HUES6 (cell line): ENCODE data around the gene IRX4.

ENCODE experiments used
- H3K27ac ChIP-seq: 2 replicates; pipeline ENCODE4 v1.7.0; 2013; ENCODE audit warnings: low read depth, mild to moderate bottlenecking, low read length, inconsistent platforms
- H3K27me3 ChIP-seq: 2 replicates; pipeline ENCODE4 v1.6.1; 2013; ENCODE audit warnings: low read length; ENCODE audit not compliant: control insufficient read depth, insufficient read depth
- H3K36me3 ChIP-seq: 2 replicates; pipeline ENCODE4 v1.6.1; 2013; ENCODE audit warnings: low read length; ENCODE audit not compliant: control insufficient read depth, insufficient read depth
- H3K4me1 ChIP-seq: 2 replicates; pipeline ENCODE4 v1.6.1; 2013; ENCODE audit warnings: low read length; ENCODE audit not compliant: control insufficient read depth, insufficient read depth
- H3K4me3 ChIP-seq: 2 replicates; pipeline ENCODE4 v1.5.1; 2013; ENCODE audit warnings: low read depth, low read length
- H3K9ac ChIP-seq: one replicate; pipeline ENCODE4 v1.6.1; 2013; ENCODE audit warnings: mild to moderate bottlenecking, low read length
- H3K9me3 ChIP-seq: 2 replicates; pipeline ENCODE4 v1.6.1; 2013; ENCODE audit warnings: low read depth, low read length; ENCODE audit not compliant: control insufficient read depth, insufficient read depth

The IRX4 gene

DNA sequence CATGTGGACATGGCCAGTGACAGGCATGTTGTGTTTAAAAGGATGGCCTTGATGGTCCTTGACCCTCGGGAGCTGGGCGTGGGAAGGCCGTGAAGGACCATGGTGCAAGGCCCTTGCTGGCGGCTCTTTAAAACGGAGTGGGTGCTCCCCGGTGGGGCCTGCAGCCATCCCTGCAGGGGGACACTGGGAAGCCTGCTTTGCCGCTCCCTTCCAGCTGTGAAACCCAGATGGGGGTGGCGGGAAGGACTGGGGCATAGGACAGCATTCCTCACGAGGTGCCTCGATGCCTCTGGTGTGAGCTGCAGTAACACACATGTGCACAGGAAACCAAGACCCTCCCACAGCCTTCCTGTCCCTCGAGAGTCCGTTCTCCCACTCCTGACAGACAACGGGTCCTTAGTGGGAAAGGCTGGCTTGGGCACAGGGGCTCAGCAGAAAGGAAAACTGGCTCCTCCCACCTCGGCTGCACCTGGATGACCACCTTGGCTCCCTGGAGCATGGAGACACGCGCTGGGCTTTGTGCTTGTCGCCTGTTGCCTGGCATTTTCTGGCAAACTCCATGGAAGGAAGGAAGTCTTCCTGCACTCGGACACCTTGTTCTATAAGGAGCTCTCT is 30.3 kb upstream of the IRX4 start:
- H3K4me1 ChIP-seq = no peaks in the 10 kb centered on the region
- H3K27me3 ChIP-seq = peaks cover 4% of the 10 kb centered on the region; the same call in 1 of the 2 replicates
- no peaks in the 10 kb centered on the region for H3K36me3 ChIP-seq
- H3K9ac ChIP-seq = no peak overlapping the region
- peaks cover 8% of the 10 kb centered on the region; the same call in 1 of the 2 replicates for H3K9me3 ChIP-seq
- no peak overlapping the region for H3K4me3 ChIP-seq
- no peak overlapping the region for H3K27ac ChIP-seq

DNA sequence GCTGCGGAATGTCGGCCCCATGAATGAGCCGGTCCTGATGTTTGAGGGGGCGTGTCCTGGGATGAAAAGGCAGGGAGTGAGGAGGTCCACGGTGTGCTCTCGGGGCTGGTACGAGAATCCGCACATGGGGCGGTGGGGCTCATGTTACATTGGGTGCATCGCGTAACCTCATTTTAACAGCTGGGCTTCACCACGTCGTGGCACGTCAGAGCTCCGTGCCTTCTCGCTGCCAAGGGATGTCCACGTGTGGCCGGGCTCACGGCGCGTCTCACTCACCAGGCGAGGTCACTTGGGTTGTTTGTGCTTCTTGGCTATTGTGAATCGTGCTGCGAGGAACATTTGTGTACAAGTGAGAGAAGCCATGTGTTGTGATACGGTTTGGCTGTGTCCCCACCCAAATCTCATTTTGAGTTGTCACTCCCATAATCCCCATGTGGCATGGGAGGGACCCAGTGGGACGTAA is 29.1 kb upstream of the IRX4 start:
- Histone ChIP-seq H3K27ac (no peak overlapping the region), H3K9ac (no peak overlapping the region), H3K4me1 (no peaks in the 10 kb centered on the region), H3K27me3 (no peaks in the 10 kb centered on the region; the same call in 1 of the 2 replicates), H3K4me3 (no peak overlapping the region), H3K36me3 (no peaks in the 10 kb centered on the region), H3K9me3 (peaks cover 8% of the 10 kb centered on the region; the same call in 1 of the 2 replicates)

DNA sequence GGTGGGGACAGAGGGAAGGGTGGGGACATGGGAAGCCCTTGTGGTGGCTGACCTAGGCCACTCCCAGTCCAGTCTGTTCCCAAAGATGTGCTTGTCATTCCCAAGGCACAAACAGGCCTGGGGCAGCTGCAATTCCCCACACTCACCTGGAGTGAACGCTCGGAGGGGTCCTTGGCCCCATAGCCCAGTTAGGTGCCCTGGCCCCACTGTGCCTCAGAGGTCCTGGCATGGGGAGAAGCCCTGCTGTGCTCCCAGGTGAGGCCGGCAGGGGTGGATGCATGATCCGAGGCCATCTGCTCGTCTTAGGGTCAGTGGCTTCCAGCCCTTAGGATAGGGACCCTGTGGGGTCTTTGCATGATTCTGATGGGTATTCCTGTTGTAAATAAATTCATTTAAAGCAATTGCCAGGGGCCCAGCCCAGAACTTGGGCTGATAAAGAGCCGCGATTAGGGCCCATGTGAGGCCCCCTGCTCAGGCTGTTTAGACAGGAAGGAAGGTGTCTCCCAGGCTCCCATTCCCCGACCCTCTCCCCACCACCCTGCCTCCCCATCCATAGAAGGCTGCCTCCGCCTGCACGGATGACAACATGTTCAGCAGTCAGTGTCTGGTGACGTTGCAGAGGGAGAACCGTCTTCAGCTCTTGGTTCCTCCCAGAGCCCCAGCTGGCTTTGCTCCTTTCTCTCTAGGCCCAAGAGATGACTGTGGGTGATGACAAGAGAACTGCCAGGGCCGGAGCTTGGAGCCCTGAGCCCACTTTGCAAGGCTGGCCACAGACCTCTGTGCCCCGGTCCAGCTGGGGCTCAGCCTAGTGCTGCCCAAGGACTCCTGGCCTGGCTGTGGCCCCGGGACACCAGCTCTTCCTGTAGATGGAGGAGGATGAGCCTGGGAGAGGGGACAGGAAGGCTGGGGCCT is 28.4 kb upstream of the IRX4 start:
- no peak overlapping the region for H3K9ac ChIP-seq
- H3K27me3 ChIP-seq = no peaks in the 10 kb centered on the region
- H3K4me1 ChIP-seq = no peaks in the 10 kb centered on the region
- H3K27ac ChIP-seq = no peak overlapping the region
- no peaks in the 10 kb centered on the region for H3K36me3 ChIP-seq
- H3K4me3 ChIP-seq = no peak overlapping the region
- peaks cover 8% of the 10 kb centered on the region; the same call in 1 of the 2 replicates for H3K9me3 ChIP-seq

GRCh38 chr5:1910081-1910760 is 27.5 kb upstream of the IRX4 start:
- no peak overlapping the region for H3K9ac ChIP-seq
- no peak overlapping the region for H3K4me3 ChIP-seq
- peaks cover 16% of the 10 kb centered on the region for H3K9me3 ChIP-seq
- no peaks in the 10 kb centered on the region for H3K4me1 ChIP-seq
- H3K27me3 ChIP-seq = no peaks in the 10 kb centered on the region
- no peaks in the 10 kb centered on the region for H3K36me3 ChIP-seq
- no peak overlapping the region for H3K27ac ChIP-seq

- H3K9ac ChIP-seq = no peak overlapping the region
- no peak overlapping the region for H3K27ac ChIP-seq
- no peak overlapping the region for H3K4me3 ChIP-seq
- no peaks in the 10 kb centered on the region for H3K4me1 ChIP-seq
- peaks cover 18% of the 10 kb centered on the region for H3K9me3 ChIP-seq
- no peaks in the 10 kb centered on the region for H3K36me3 ChIP-seq
- H3K27me3 ChIP-seq = no peaks in the 10 kb centered on the region
These were observed 26.7 kb upstream of the IRX4 start for GRCh38 chr5:1909346-1909985.

DNA sequence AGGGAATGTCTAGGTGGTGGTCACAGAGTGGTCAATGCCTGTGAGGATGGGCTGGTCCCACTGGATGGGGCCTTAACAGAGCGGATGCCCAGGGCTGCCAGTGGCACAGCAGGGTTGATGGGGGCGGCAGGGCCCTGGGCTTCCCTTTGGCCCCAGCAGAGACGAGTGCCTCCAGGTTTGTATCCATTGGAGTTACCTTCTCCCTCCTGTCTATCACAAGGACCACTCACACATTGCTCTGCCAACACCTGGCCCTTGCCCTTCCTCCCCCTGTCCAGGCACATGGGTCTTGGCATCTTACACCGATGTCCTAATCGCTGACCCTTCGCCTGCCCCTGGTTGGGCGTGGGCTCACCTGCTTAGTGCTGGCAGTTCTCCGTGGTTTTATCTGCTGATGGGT is 26.2 kb upstream of the IRX4 start:
- Histone ChIP-seq H3K36me3 (no peaks in the 10 kb centered on the region), H3K4me3 (no peak overlapping the region), H3K9ac (no peak overlapping the region), H3K9me3 (peaks cover 21% of the 10 kb centered on the region), H3K27ac (no peak overlapping the region), H3K4me1 (no peaks in the 10 kb centered on the region), H3K27me3 (no peaks in the 10 kb centered on the region)

- H3K27me3 ChIP-seq = no peaks in the 10 kb centered on the region
- H3K4me3 ChIP-seq = no peak overlapping the region
- H3K27ac ChIP-seq = no peak overlapping the region
- peaks cover 23% of the 10 kb centered on the region for H3K9me3 ChIP-seq
- H3K9ac ChIP-seq = no peak overlapping the region
- no peaks in the 10 kb centered on the region for H3K4me1 ChIP-seq
- no peaks in the 10 kb centered on the region for H3K36me3 ChIP-seq
These were observed 24.9 kb upstream of the IRX4 start for GRCh38 chr5:1907616-1908015.

- H3K9me3 ChIP-seq = peaks cover 26% of the 10 kb centered on the region
- no peak overlapping the region for H3K9ac ChIP-seq
- H3K4me3 ChIP-seq = no peak overlapping the region
- H3K27me3 ChIP-seq = peaks cover 4% of the 10 kb centered on the region; the same call in 1 of the 2 replicates
- no peaks in the 10 kb centered on the region for H3K36me3 ChIP-seq
- no peak overlapping the region for H3K27ac ChIP-seq
- no peaks in the 10 kb centered on the region for H3K4me1 ChIP-seq
These were observed 22.4 kb upstream of the IRX4 start for GRCh38 chr5:1905108-1905507.

GRCh38 chr5:1901983-1902382 is 19.3 kb upstream of the IRX4 start:
- Histone ChIP-seq H3K9ac (no peak overlapping the region), H3K9me3 (peaks cover 26% of the 10 kb centered on the region), H3K27me3 (peaks cover 22% of the 10 kb centered on the region; the same call in 1 of the 2 replicates), H3K4me3 (no peak overlapping the region), H3K36me3 (no peaks in the 10 kb centered on the region), H3K4me1 (no peaks in the 10 kb centered on the region), H3K27ac (no peak overlapping the region)

DNA sequence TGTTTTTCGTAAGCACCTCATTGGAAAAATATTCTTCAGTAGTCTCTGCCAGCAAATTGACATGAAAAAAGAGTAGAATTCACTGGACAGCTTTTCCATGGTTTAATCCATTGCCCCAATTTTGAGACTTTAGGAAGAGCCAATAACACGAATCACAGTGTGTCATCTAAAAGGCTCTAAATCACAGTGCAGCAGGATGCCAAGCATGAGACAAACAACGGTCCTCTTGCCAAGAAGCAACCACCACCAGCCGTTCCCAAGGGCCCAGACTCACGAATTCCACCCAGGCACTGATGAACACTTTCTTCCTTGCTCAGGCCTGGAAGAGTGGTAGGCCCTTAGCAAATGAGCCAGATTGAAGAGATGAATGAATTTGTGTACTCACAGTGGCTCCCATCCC is 18.3 kb upstream of the IRX4 start:
- Histone ChIP-seq H3K36me3 (no peaks in the 10 kb centered on the region), H3K27ac (no peak overlapping the region), H3K4me3 (no peak overlapping the region), H3K27me3 (peaks cover 28% of the 10 kb centered on the region; the same call in 1 of the 2 replicates), H3K4me1 (no peaks in the 10 kb centered on the region), H3K9me3 (peaks cover 26% of the 10 kb centered on the region), H3K9ac (no peak overlapping the region)
